AG10803 (cell line): ENCODE measurements around the gene EML1.

ENCODE experiments used
- DNase-seq: peaks from one replicate; pipeline ENCODE4 v3.0.0; 2010; ENCODE audit warnings: low read depth
- H3K4me3 ChIP-seq: 2 replicates; pipeline ENCODE4 v1.5.1; 2011; ENCODE audit warnings: mild to moderate bottlenecking, low read length, control low read depth
- TF ChIP-seq, protein P1 (sequence below): conservative IDR thresholded peaks from 2 replicates; pipeline ENCODE4 v1.5.1; 2011; ENCODE audit warnings: mild to moderate bottlenecking, low read length, control low read depth, inconsistent platforms

EML1 gene

GRCh38 chr14:99889268-99889667, 96.1 kb downstream of the EML1 start:
- TF ChIP-seq, protein P1, sequence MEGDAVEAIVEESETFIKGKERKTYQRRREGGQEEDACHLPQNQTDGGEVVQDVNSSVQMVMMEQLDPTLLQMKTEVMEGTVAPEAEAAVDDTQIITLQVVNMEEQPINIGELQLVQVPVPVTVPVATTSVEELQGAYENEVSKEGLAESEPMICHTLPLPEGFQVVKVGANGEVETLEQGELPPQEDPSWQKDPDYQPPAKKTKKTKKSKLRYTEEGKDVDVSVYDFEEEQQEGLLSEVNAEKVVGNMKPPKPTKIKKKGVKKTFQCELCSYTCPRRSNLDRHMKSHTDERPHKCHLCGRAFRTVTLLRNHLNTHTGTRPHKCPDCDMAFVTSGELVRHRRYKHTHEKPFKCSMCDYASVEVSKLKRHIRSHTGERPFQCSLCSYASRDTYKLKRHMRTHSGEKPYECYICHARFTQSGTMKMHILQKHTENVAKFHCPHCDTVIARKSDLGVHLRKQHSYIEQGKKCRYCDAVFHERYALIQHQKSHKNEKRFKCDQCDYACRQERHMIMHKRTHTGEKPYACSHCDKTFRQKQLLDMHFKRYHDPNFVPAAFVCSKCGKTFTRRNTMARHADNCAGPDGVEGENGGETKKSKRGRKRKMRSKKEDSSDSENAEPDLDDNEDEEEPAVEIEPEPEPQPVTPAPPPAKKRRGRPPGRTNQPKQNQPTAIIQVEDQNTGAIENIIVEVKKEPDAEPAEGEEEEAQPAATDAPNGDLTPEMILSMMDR = no peak
- no peak overlapping the region for H3K4me3 ChIP-seq
- DNase-seq = no peak

- TF ChIP-seq, protein P1 = no peak
Observed at GRCh38 chr14:99891266-99891665, 98.1 kb downstream of the EML1 start.

DNA sequence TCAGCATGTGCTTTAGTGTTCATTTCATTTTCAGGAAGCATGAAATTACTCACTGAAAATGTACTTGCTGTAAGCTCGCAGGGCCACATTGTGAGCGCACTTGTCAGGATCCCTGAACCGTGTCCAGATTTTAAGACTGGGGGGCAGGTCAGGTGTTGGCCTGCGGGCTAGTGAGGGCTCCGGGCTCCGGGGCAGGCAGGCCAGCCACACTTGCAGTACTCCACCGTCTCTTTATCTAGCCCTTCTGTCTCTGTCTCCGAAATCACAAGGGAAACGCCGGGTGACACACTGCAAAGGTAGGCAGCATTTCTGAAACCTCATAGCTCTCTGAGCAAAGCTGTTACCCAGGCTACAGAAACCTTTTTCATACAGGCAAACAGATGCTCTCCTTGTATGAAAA, 98.7 kb downstream of the EML1 start:
- H3K4me3 ChIP-seq = no peak overlapping the region
- DNase-seq = no peak
- TF ChIP-seq, protein P1 = no peak

More at GRCh38 chr14:99891266-99891665, 98.1 kb downstream of the EML1 start:
- DNase-seq = no peak
- H3K4me3 ChIP-seq = no peak overlapping the region

DNA sequence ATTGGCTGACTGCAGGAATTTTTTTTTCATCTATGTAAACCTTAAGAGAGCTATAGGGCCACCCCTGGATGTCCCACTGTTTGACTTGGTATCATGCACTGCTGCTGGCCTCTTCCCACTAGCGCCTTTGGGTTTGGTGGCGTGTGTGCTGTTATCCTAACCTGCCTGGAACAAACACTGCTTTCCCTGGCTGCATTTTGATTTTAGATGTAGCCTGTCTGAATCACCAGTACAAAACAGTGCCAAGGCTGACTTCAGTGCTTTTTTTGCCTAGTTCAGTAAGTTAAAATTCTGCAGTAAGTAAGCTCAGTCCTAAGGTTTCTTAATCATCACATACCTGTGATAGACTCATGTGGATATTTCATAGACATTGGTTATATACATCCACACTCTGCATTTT, 99.2 kb downstream of the EML1 start:
- DNase-seq = no peak
- H3K4me3 ChIP-seq = no peak overlapping the region
- TF ChIP-seq, protein P1 = no peak

- no peak for DNase-seq
- TF ChIP-seq, protein P1 = no peak
- H3K4me3 ChIP-seq = no peak overlapping the region
Observed at GRCh38 chr14:99896361-99896760, 103.1 kb downstream of the EML1 start.

GRCh38 chr14:99899578-99900178, 106.5 kb downstream of the EML1 start:
- TF ChIP-seq, protein P1 = peak; percentile 66
- DNase-seq = peak; percentile 37
- H3K4me3 ChIP-seq = no peak overlapping the region

DNA sequence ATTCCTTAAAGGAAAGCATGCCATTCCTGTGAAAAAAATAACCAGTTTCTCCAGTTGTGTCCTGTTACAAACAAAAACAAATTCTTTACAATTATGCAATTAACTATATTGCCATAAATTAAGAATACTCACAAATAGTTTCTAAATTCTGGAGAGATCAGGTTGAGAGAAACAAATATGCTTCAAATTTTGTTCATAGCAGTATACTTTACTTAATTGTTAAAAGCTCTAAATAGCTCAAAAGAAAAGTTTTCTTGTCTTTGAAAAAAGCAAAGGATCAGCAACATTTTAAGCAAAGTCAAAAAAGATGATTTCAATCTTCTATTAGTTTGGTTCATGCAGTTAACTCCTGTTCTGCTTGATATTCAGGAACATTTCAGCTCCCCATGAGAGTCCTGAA, 109.7 kb downstream of the EML1 start:
- no peak overlapping the region for H3K4me3 ChIP-seq
- no peak for DNase-seq
- TF ChIP-seq, protein P1 = no peak
